K562 (cell line): ENCODE measurements around the gene GPR108. TPM values are rescaled to one million over a fixed set of nuclear protein-coding genes. Genes with fewer than 3 reads are reported as not detected.
A peak's percentile ranks its signal among the peaks of the same experiment; 100 is the strongest.

Experiments used
- ATF1 ChIP-seq, 2 experiments: fragments of 450-650 bp in 1 of 2; IDR thresholded peaks; 2 replicates each; pipeline ENCODE4 v1.6.1; 2016; ENCODE audit warnings: missing compliant biosample characterization in 1 of 2, missing genetic modification characterization in 1 of 2
- BMI1 ChIP-seq: fragments of 150-350 bp; IDR thresholded peaks from 2 replicates; pipeline ENCODE4 v1.6.1; 2014; ENCODE audit warnings: low read length
- CBX8 ChIP-seq: fragments of 200-600 bp; sonication (generic); IDR thresholded peaks from 2 replicates; pipeline ENCODE4 v1.6.1; 2012; ENCODE audit warnings: borderline replicate concordance, mixed run types, low read depth, mild to moderate bottlenecking, moderate library complexity, mixed read lengths, low read length, control low read depth, inconsistent platforms; ENCODE audit not compliant: poor library complexity, severe bottlenecking; ENCODE audit errors: extremely low read depth
- CHD1 ChIP-seq: fragments of 200-600 bp; sonication (generic); IDR thresholded peaks from one replicate; pipeline ENCODE4 v1.6.1; 2012; ENCODE audit warnings: mild to moderate bottlenecking, moderate library complexity, low read length, inconsistent platforms
- KDM5B ChIP-seq: fragments of 200-600 bp; sonication (generic); IDR thresholded peaks from 2 replicates; pipeline ENCODE4 v1.6.1; 2012; ENCODE audit warnings: low read depth, mild to moderate bottlenecking, moderate library complexity, low read length, control low read depth, inconsistent platforms; ENCODE audit not compliant: insufficient replicate concordance
- LCOR ChIP-seq: sonication (generic); formaldehyde crosslinking; IDR thresholded peaks from 2 replicates; pipeline ENCODE4 v1.8.0; 2022; ENCODE audit warnings: mild to moderate bottlenecking, missing genetic modification reagents
- PHTF2 ChIP-seq: fragments of 250-450 bp; sonication (Bioruptor Pico); IDR thresholded peaks from 2 replicates; pipeline ENCODE4 v1.5.0; 2021; ENCODE audit warnings: mild to moderate bottlenecking
- POLR2A ChIP-seq: fragments of 450-650 bp; conservative IDR thresholded peaks from 2 replicates; pipeline ENCODE4 v1.6.1; 2016
- POLR2B ChIP-seq: fragments of 450-650 bp; IDR thresholded peaks from 2 replicates; pipeline ENCODE4 v1.6.1; 2018; ENCODE audit warnings: low read depth; ENCODE audit not compliant: partially characterized antibody
- SMAD3 ChIP-seq: fragments of 450-650 bp; formaldehyde crosslinking; conservative IDR thresholded peaks from 2 replicates; pipeline ENCODE4 v1.4.0; 2020; ENCODE audit warnings: mild to moderate bottlenecking
- SREBF2 ChIP-seq: sonication (generic); formaldehyde crosslinking; IDR thresholded peaks from 2 replicates; pipeline ENCODE4 v1.4.0; 2020; ENCODE audit warnings: mild to moderate bottlenecking, missing genetic modification reagents
- ZBTB7A ChIP-seq: IDR thresholded peaks from 2 replicates; pipeline ENCODE4 v1.6.1; 2011; ENCODE audit warnings: low read depth, mild to moderate bottlenecking, low read length, moderate library complexity, borderline replicate concordance; ENCODE audit not compliant: control insufficient read depth
- ZBTB8A ChIP-seq: fragments of 450-650 bp; IDR thresholded peaks from 2 replicates; pipeline ENCODE4 v1.6.1; 2018; ENCODE audit warnings: mild to moderate bottlenecking, moderate library complexity; ENCODE audit not compliant: partially characterized antibody
- ZNF764 ChIP-seq: fragments of 250-450 bp; sonication (Bioruptor Pico); IDR thresholded peaks from 2 replicates; pipeline ENCODE4 v1.4.0; 2020; ENCODE audit warnings: low read depth, mild to moderate bottlenecking, moderate library complexity
- polyA plus RNA-seq, 8 experiments: library from polyadenylated mRNA; depleted of rRNA in 4 of 8; stranded (reverse) in 5 of 8; unstranded in 3 of 8; fragments of >200 nt; fragmentation: Nextera tagmentation in 2 of 8; fragmentation: Illumina TruSeq in 1 of 8; extraction: Ambion mirVana in 2 of 8; extraction: Trizol in 1 of 8; gene quantifications; 2 replicates each; pipeline versions ENCODE4 v1.2.1 to v1.2.3, GENCODE V29; 2011 to 2014; ENCODE audit warnings: inconsistent platforms in 1 of 8, missing spikeins in 1 of 8
- total RNA-seq, 7 experiments: library from RNA; depleted of rRNA in 6 of 7; stranded (reverse); fragments of >200 nt in 6 of 7; fragmentation: Illumina TruSeq in 2 of 7; extraction: Trizol in 2 of 7; gene quantifications; 2 replicates each; pipeline versions ENCODE4 v1.2.1 to v1.2.3, GENCODE V29; 2011 to 2021; ENCODE audit warnings: low replicate concordance in 1 of 7
- TF ChIP-seq, protein P1 (sequence below), 2 experiments: IDR thresholded peaks in 1 of 2; conservative IDR thresholded peaks in 1 of 2; 2 replicates each; pipeline ENCODE4 v1.6.1; 2016; ENCODE audit warnings: low read depth in 2 of 2, mild to moderate bottlenecking in 1 of 2, missing compliant biosample characterization in 1 of 2, missing genetic modification characterization in 1 of 2, moderate library complexity in 1 of 2
- TF ChIP-seq, protein P2 (sequence below): fragments of 450-650 bp; IDR thresholded peaks from 2 replicates; pipeline ENCODE4 v1.6.1; 2014; ENCODE audit warnings: low read depth, mild to moderate bottlenecking, moderate library complexity, borderline replicate concordance
- TF ChIP-seq, protein P3 (sequence below): fragments of 150-350 bp; IDR thresholded peaks from 2 replicates; pipeline ENCODE4 v1.6.1; 2014; ENCODE audit warnings: low read depth, mild to moderate bottlenecking, low read length, borderline replicate concordance

GPR108 gene
- total and polyA plus RNA-seq, 9 of the 15 experiments (the other 6 are each of a cell fraction or from before 2014, with no cell fraction given): 2.4 to 33.2 (median 24.4) TPM

DNA sequence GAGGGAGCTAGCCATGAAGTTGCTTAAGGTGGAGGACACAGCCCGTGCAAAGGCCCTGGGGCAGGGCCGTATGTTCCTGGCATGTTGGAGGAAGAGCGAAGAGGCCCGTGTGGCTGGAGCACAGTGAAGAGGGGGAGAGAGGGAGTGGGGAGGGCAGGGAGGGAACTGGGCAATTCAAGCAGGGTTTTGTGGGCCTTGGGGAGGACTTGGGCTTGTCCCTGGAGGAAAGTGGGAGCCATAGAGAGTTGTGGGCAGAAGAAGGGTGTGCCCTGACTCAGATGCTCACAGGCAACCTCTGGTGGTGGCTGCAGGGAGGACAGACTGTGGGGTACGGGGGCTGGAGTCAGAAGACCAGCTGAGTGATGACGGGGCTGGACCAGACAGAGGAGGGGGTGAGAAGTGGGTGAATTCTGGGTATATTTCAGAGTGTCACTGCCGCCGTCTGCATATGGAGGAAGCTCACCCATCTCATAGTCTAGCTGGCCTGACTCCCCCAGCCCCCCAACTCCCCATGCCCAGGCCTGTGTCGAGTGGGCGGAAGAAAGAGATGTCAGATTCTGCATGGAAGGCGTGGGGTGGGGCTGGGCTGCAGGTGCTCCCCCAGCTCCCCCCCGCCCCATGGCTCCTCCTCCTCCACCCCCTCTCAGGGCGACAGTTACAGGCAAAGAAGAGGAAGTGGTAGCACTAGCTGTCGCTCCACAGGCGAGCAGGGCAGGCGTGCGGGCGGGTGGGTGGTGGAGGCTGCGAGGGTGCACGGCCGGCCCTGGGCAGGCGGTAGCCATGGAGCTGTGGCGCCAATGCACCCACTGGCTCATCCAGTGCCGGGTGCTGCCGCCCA is 34.9 kb upstream of the GPR108 start, which contains the start of gene VAV1 (continued):
- no peak for TF ChIP-seq SREBF2
- TF ChIP-seq ZNF764: no peak
- TF ChIP-seq, protein P1, sequence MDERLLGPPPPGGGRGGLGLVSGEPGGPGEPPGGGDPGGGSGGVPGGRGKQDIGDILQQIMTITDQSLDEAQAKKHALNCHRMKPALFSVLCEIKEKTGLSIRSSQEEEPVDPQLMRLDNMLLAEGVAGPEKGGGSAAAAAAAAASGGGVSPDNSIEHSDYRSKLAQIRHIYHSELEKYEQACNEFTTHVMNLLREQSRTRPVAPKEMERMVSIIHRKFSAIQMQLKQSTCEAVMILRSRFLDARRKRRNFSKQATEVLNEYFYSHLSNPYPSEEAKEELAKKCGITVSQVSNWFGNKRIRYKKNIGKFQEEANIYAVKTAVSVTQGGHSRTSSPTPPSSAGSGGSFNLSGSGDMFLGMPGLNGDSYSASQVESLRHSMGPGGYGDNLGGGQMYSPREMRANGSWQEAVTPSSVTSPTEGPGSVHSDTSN (CRISPR knock-in tag; IDR thresholded peaks at IDR 0.05; ENCODE audit: low read depth): no peak
- TF ChIP-seq, protein P1 (tag; conservative IDR thresholded peaks at IDR 0.05; ENCODE audit: low read depth): 0 out of 2 replicates have a peak, but pooled peaks have one; percentile 6
- TF ChIP-seq PHTF2 (CRISPR knock-in tag): no peak
- no peak for TF ChIP-seq POLR2B
- no peak for TF ChIP-seq ZBTB8A
- TF ChIP-seq, protein P2, sequence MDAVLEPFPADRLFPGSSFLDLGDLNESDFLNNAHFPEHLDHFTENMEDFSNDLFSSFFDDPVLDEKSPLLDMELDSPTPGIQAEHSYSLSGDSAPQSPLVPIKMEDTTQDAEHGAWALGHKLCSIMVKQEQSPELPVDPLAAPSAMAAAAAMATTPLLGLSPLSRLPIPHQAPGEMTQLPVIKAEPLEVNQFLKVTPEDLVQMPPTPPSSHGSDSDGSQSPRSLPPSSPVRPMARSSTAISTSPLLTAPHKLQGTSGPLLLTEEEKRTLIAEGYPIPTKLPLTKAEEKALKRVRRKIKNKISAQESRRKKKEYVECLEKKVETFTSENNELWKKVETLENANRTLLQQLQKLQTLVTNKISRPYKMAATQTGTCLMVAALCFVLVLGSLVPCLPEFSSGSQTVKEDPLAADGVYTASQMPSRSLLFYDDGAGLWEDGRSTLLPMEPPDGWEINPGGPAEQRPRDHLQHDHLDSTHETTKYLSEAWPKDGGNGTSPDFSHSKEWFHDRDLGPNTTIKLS: no peak
- peak; percentile 72 for TF ChIP-seq KDM5B
- TF ChIP-seq ZBTB7A: 0 out of 2 replicates have a peak, but pooled peaks have one; percentile 40
- TF ChIP-seq BMI1: no peak
- TF ChIP-seq ATF1 (CRISPR knock-in tag; IDR thresholded peaks at IDR 0.05): no peak
- peak; percentile 40; the same call in 1 of the 2 replicates for TF ChIP-seq ATF1 (tag; IDR thresholded peaks at IDR 0.05)
- TF ChIP-seq CHD1: no peak
- TF ChIP-seq SMAD3 (CRISPR knock-in tag): no peak
- no peak for TF ChIP-seq CBX8
- TF ChIP-seq, protein P3, sequence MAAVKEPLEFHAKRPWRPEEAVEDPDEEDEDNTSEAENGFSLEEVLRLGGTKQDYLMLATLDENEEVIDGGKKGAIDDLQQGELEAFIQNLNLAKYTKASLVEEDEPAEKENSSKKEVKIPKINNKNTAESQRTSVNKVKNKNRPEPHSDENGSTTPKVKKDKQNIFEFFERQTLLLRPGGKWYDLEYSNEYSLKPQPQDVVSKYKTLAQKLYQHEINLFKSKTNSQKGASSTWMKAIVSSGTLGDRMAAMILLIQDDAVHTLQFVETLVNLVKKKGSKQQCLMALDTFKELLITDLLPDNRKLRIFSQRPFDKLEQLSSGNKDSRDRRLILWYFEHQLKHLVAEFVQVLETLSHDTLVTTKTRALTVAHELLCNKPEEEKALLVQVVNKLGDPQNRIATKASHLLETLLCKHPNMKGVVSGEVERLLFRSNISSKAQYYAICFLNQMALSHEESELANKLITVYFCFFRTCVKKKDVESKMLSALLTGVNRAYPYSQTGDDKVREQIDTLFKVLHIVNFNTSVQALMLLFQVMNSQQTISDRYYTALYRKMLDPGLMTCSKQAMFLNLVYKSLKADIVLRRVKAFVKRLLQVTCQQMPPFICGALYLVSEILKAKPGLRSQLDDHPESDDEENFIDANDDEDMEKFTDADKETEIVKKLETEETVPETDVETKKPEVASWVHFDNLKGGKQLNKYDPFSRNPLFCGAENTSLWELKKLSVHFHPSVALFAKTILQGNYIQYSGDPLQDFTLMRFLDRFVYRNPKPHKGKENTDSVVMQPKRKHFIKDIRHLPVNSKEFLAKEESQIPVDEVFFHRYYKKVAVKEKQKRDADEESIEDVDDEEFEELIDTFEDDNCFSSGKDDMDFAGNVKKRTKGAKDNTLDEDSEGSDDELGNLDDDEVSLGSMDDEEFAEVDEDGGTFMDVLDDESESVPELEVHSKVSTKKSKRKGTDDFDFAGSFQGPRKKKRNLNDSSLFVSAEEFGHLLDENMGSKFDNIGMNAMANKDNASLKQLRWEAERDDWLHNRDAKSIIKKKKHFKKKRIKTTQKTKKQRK: no peak
- 0 out of 2 replicates have a peak, but pooled peaks have one; percentile 48 for TF ChIP-seq POLR2A
- TF ChIP-seq LCOR (CRISPR knock-in tag): no peak
